GM19395 (cell line): ENCODE measurements around the gene PSMB8.

Experiments used
- ATAC-seq: cut with Tn5 transposase; IDR thresholded peaks from one replicate; pipeline ENCODE4 v1.9.1; 2021; ENCODE audit warnings: mild to moderate bottlenecking, moderate library complexity; ENCODE audit not compliant: unreplicated experiment

The PSMB8 gene

DNA sequence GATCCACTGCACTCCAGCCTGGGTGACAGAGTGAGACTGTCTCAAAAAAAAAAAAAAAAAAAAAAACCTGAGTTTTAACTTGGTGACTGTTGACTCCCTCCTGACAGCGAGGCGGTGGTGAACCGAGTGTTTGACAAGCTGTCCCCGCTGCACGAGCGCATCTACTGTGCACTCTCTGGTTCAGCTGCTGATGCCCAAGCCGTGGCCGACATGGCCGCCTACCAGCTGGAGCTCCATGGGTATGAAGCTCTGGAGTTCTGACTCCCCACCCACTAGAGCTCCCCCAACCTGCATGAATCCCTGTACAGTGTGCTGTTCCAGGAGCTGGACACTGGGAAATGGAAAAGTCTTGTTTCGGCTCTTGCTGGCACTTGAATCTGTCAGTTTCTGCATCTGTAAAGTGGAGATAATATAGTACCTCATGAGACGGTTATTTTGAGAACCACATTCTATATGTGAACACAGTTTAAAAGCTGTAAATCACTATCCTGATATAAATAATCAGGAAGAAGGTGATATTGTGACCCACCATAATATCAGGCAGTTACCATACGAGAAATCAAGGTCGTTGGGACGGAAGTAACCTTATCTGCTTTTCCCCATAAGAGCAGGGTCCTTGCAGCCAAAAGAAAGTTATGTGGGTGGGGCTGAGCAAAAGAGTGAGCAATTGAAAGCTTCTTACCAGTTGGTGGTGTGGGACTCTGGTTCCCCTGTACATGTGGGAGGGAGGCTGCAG lies 13.5 kb upstream of the PSMB8 start:
- no peak for ATAC-seq

DNA sequence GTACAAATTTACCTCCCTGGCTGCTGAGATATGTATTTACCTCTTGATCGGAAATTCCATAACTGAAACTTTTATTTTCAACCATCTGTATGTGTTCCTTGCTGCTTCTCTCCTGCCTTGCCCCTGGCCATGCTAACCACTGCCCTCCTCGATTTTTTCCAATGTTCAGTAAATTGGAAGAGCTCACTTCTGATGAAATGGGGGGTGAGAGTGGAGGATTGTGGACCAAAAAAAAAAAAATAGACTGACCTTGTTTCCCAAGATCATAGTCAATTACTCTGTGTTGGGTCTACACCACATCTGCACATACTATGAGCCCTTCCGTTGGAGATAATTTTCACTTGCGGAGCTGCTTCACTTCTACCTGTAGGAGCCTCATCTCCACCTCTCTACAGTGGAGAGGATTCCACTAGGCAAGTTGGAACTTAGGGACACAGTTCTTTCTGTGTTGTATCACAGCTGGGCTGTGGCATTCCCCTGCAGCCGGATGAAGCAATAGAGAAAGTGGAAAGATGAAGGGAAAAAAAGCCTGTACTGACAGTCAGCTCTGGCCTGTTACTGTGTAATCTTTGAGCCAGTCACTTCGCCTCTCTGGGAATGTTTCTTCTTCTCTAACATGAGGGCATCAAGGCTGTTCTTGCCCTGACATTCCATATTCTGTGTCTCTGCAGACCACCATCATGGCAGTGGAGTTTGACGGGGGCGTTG lies 11.8 kb upstream of the PSMB8 start:
- no peak for ATAC-seq

DNA sequence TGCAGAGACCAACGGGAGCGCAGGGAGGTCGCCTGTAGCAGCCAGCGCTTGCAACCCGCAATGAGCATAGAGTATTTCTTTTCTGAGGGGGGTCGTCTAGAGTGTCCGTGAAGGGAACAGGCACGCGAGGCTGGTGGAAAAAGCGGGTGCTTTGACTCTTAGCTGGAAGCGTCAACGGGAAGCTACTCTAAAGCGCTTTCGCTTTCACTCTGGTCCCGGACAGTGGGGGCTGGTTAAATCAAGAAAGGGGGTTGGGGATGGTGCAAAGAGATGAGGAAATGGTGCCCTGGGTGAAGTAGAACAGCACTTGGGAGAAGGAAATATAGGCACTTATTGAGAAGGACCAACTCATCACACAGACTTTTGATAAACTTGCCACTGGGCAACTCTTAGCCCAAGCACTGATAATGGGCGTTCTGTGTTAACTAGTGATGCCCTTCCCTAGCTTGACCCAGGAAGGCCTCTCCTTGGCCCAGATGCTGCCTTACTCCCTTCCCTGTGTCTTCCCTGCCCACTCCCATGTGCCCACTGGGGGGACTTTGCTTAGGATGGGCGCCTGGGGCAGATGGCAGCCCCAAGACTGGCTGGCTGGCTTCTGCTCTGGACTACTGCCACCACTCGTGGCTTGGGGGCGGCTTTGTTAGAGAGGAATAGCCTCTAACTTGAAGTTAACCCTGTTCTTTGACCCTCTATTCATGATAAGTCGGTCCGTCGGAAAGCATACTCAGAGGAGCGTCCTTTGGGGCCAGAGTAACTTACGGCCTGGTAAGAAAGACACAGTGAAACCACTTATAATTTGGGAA lies 10.7 kb upstream of the PSMB8 start:
- peak; percentile 35 for ATAC-seq

GRCh38 chr6:32853541-32854375 lies 9.9 kb upstream of the PSMB8 start, which contains the start of the genes PSMB9 and TAP1:
Gene PSMB9 (plus strand): TSS chr6:32854192. CDS start chr6:32854230, 38 bp downstream.
Gene TAP1 (minus strand): TSS chr6:32853704. CDS start chr6:32853636, 68 bp downstream.
- ATAC-seq, result peak; percentile 73

DNA sequence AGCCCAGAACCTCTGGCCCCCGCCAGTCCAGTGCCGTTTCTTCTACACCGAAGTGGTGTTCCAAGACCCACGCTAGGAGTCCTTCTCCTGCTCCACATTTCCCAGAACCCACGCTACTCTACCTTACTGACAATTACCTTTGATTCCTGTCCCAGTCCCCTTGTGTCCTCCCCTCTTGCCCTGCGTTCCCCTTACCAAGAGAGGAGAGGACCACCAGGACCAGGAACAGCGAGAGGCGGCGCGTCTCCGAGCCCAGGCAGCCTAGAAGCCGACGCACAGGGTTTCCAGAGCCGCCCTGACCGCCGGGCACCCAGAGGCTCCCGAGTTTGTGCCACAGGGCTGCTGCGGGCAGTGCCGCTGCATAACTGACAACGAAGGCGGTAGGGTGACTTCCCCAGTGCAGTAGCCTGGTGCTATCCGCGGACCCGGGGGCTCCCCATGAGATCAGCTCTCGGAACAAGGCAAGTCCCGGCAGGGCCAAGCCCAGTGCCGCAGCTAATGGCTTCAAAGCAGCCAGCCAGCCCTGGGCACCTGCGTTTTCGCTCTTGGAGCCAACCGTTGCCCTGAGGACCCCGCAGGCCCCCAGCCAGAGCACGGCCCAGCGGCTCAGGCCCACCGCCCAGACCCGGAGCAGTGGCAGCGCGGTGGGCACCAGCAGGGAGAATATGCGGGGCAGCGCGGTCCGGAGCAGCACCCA lies 9.1 kb upstream of the PSMB8 start:
- ATAC-seq, result peak; percentile 26

- ATAC-seq, result no peak
These were observed 8.4 kb upstream of the PSMB8 start for GRCh38 chr6:32852018-32852843.

GRCh38 chr6:32851025-32851424 lies 7.2 kb upstream of the PSMB8 start:
- ATAC-seq, result no peak

- no peak for ATAC-seq
These were observed 5.3 kb upstream of the PSMB8 start for GRCh38 chr6:32849126-32849525.

DNA sequence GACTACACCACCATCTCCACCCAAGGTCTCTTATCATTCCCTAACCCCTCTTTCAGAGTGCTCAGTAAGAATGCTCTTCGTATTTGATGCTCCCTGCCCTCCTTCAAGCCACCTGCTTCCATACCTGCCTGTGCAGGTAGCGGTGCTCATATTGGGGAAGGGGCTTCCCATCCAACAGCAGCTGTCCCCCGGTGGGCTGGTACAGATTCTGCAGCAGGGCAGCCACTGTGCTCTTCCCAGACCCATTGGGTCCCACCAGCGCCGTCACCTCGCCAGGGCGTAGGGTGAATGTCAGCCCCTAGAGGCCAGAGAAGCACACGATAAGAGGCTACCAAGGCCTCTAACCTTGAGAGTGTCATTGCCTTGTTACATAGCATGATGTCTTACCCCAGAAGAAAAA lies 3.9 kb upstream of the PSMB8 start:
- ATAC-seq, result no peak

DNA sequence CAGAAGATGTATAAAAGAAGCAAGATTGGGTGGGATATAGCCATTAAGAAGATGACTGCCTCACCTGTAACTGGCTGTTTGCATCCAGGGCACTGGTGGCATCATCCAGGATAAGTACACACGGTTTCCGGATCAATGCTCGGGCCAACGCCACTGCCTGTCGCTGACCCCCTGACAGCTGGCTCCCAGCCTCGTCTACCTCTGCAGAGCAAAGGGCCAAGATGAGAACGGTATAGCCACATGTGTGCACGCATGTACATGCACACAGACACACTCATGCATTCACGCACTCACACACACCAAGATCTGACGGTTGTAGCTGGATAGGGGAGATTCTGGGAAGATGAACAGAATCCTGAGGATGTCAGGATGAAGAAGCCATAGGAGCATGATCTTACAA lies 3.2 kb upstream of the PSMB8 start:
- no peak for ATAC-seq

DNA sequence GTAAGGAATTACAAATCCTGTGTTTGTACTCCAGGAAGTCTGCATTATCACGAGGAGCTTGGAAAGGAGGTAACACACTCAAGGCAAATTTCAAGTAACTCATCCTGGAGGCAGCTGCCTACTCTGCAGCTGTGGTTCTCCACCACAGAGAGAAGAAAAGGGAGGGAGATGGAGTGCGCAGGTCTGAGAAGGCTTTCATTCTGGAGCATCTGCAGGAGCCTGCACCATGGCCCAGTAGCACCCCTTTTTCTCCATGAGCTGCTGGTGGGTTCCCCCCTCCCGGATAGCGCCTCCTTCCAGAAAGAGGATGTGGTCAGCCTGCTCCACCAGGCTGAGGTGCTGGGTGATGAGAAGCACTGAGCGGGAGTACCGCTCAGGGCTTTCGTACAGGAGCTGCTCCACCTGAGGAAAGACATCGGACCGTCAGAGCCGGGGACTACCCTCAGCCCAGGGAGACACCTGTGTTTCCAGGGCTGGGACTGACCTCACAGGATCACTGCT lies 1.6 kb upstream of the PSMB8 start:
- ATAC-seq, result no peak

GRCh38 chr6:32844839-32845383 lies 1.1 kb upstream of the PSMB8 start:
- no peak for ATAC-seq

- no peak for ATAC-seq
These were observed 392 bp downstream of the PSMB8 start for GRCh38 chr6:32843331-32843978.

GRCh38 chr6:32842690-32843089 lies 1.2 kb downstream of the PSMB8 start:
- ATAC-seq, result no peak

DNA sequence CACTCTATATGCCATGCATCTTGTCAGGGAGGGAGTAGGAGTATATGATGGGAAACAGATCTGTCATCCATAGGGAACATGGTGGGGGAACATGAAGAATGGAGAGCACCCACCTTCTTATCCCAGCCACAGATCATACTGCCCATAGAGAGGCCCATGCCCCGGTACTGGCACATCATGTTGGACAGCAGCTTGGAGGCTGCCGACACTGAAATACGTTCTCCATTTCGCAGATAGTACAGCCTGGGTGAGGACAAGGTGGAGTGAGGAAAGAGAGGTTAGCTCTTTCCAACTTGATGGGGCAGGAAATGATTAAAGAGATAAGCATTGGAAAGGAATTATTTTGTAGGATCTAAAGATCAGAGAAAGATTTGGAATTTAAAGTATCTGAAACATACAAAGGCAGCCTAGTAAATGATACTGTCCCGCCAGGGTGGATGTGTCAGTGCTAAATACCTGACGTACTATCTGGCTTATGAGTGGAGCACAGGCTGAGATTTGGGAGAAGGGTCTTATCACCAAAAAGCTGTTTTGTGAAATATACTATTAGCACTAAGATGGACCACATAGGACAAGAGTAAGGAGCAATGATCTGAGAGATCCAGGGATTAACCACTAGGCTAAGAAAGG lies 1.7 kb downstream of the PSMB8 start:
- ATAC-seq, result no peak

DNA sequence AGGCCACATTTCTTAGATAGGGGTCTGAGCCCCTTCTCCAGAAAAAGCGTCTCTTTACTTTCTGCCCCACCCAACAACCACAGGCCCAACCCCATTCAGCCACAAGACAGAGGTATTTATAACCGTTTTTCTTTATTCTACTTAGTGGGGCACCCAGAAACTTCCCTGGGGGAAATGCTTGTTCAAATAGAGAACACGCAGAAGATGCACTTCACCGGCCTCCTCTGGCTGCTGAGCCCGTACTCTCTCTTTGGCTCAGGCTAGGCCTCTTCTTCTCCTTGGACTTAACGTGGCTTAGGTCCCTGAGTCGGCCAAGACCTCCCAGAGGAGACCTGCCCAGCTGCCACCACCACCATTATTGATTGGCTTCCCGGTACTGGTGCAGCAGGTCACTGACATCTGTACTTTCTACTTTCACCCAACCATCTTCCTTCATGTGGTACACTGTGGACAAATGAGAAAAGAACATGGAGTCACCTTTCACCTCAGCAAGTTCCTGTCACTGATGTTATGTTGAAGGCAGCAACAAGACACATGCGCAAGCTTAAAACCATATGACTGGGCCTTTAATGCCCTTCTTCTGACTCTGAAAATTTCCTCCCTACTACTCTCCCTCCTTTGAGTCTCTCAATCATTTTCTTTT lies 3.1 kb downstream of the PSMB8 start:
- no peak for ATAC-seq

DNA sequence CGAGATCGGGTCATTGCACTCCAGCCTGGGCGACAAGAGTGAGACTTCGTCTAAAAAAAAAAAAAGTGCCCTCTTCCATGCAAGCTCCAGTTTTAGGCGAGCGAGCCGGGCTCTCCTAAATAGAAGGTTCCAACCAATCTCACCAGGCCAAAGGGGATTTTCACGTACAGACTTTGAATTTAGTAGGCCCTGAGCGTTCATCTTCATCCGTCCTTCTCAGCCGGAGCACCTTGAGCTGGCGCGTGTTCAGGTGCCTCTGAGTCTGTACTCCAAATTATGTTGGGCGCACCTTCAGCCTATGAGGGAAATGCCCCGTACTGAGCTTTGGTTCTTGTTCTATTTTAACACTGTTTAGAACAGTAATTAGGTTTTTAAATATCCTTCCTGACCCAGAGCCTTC lies 4.5 kb downstream of the PSMB8 start:
- ATAC-seq, result no peak
